CD14-positive monocyte (primary cell): ENCODE data around the gene DMRT1. TPM values are rescaled to one million over a fixed set of nuclear protein-coding genes. Genes with fewer than 3 reads are reported as not detected.
A peak's percentile ranks its signal among the peaks of the same experiment; 100 is the strongest.

ENCODE experiments used
- DNase-seq, 3 donors: peaks; one replicate each; pipeline ENCODE4 v3.0.0-alpha.2; 2011 to 2022
- H2AFZ ChIP-seq: 2 replicates; pipeline ENCODE4 v1.6.0; 2012; ENCODE audit warnings: mild to moderate bottlenecking, low read depth, low read length, inconsistent platforms; ENCODE audit not compliant: insufficient read depth, poor library complexity, severe bottlenecking
- H3K27ac ChIP-seq, 2 donors: 1 replicate in 1 of 2; 2 replicates in 1 of 2; pipeline ENCODE4 v1.5.1; 2012 to 2013; ENCODE audit warnings: low read length in 2 of 2, control low read depth in 1 of 2, inconsistent platforms in 1 of 2, low read depth in 1 of 2, mild to moderate bottlenecking in 1 of 2
- H3K27me3 ChIP-seq, 2 donors: one replicate each; pipeline versions ENCODE4 v1.6.0 to v1.6.1; 2011 to 2013; ENCODE audit warnings: low read length in 2 of 2; ENCODE audit not compliant: control insufficient read depth in 2 of 2, insufficient read depth in 2 of 2
- H3K36me3 ChIP-seq, 2 donors: replicated peaks in 1 of 2; 1 replicate in 1 of 2; 2 replicates in 1 of 2; pipeline versions ENCODE4 v1.5.1 to v1.6.1; 2012 to 2013; ENCODE audit warnings: low read length in 2 of 2, control low read depth in 1 of 2, inconsistent platforms in 1 of 2, mild to moderate bottlenecking in 1 of 2; ENCODE audit not compliant: insufficient read depth in 2 of 2, control insufficient read depth in 1 of 2
- H3K4me1 ChIP-seq, 2 donors: 1 replicate in 1 of 2; 2 replicates in 1 of 2; pipeline versions ENCODE4 v1.5.1 to v1.6.1; 2012 to 2013; ENCODE audit warnings: low read length in 2 of 2, control low read depth in 1 of 2, inconsistent platforms in 1 of 2, mild to moderate bottlenecking in 1 of 2, moderate library complexity in 1 of 2; ENCODE audit not compliant: insufficient read depth in 2 of 2, control insufficient read depth in 1 of 2
- H3K4me2 ChIP-seq: replicated peaks from 2 replicates; pipeline ENCODE3; 2012; ENCODE audit warnings: low read length, moderate library complexity, mild to moderate bottlenecking; ENCODE audit not compliant: poor library complexity, severe bottlenecking; ENCODE audit errors: extremely low read depth
- H3K4me3 ChIP-seq, 3 experiments: fragments of 200-600 bp in 1 of 3; sonication (generic) in 1 of 3; replicated peaks in 1 of 3; 1 replicate in 2 of 3; 2 replicates in 1 of 3; pipeline ENCODE4 v1.5.1; 2011 to 2013; ENCODE audit warnings: low read length in 3 of 3, mild to moderate bottlenecking in 3 of 3, control low read depth in 2 of 3, low read depth in 2 of 3, inconsistent platforms in 1 of 3, moderate library complexity in 1 of 3
- H3K79me2 ChIP-seq: 2 replicates; pipeline ENCODE4 v1.6.0; 2012; ENCODE audit warnings: mild to moderate bottlenecking, control low read depth, inconsistent platforms, low read length, moderate library complexity; ENCODE audit not compliant: insufficient read depth
- H3K9ac ChIP-seq: 2 replicates; pipeline ENCODE4 v1.6.0; 2017; ENCODE audit warnings: low read length, mild to moderate bottlenecking; ENCODE audit not compliant: insufficient read depth, poor library complexity, severe bottlenecking
- H3K9me3 ChIP-seq, 2 donors: replicated peaks in 1 of 2; 1 replicate in 1 of 2; 2 replicates in 1 of 2; pipeline versions ENCODE4 v1.5.1 to v1.6.1; 2012 to 2013; ENCODE audit warnings: low read length in 2 of 2, control low read depth in 1 of 2; ENCODE audit not compliant: control insufficient read depth in 1 of 2, insufficient read depth in 1 of 2
- H4K20me1 ChIP-seq: 2 replicates; pipeline ENCODE4 v1.6.0; 2012; ENCODE audit warnings: mild to moderate bottlenecking, low read length, control low read depth, moderate library complexity; ENCODE audit not compliant: insufficient read depth
- H3K27ac Mint-ChIP-seq, 7 donors: one replicate each; pipeline ENCODE4 v1.8.0; 2020; ENCODE audit warnings: mild to moderate bottlenecking in 7 of 7, mixed read lengths in 7 of 7, moderate library complexity in 6 of 7, inconsistent platforms in 2 of 7
- H3K27me3 Mint-ChIP-seq, 3 donors: one replicate each; pipeline ENCODE4 v1.8.0; 2021 to 2022; ENCODE audit warnings: low read depth in 3 of 3, mild to moderate bottlenecking in 3 of 3, mixed read lengths in 3 of 3, moderate library complexity in 3 of 3, inconsistent platforms in 1 of 3
- H3K36me3 Mint-ChIP-seq, 2 donors: one replicate each; pipeline ENCODE4 v1.8.0; 2020; ENCODE audit warnings: mixed read lengths in 2 of 2, inconsistent platforms in 1 of 2, mild to moderate bottlenecking in 1 of 2
- H3K4me1 Mint-ChIP-seq: one replicate; pipeline ENCODE4 v1.8.0; 2020; ENCODE audit warnings: mild to moderate bottlenecking, mixed read lengths
- H3K4me3 Mint-ChIP-seq, 2 donors: one replicate each; pipeline ENCODE4 v1.8.0; 2020; ENCODE audit warnings: mild to moderate bottlenecking in 2 of 2, mixed read lengths in 2 of 2, moderate library complexity in 1 of 2
- H3K9me3 Mint-ChIP-seq, 7 donors: one replicate each; pipeline ENCODE4 v1.8.0; 2020 to 2022; ENCODE audit warnings: mixed read lengths in 7 of 7, mild to moderate bottlenecking in 6 of 7, moderate library complexity in 6 of 7, inconsistent platforms in 2 of 7
- WGBS: methylation state at CpG from one replicate; pipeline ENCODE4 v1.1.5; 2013; ENCODE audit warnings: missing lambda C conversion rate; ENCODE audit not compliant: insufficient coverage; 5-methylcytosine and 5-hydroxymethylcytosine counted together
- intact Hi-C, 2 donors: fragments of 100-400 bp; cut with micrococcal nuclease; formaldehyde crosslinking; loops; one replicate each; pipeline versions ENCODE4 v1.15.0 to v1.15.1; 2023
- polyA plus RNA-seq, 3 donors: library from polyadenylated mRNA; depleted of rRNA in 1 of 3; unstranded in 2 of 3; stranded (reverse) in 1 of 3; fragments of 300-500 nt in 2 of 3; fragments of >200 nt in 1 of 3; fragmentation: Illumina TruSeq in 2 of 3; gene quantifications; 1 replicate in 2 of 3; 2 replicates in 1 of 3; pipeline ENCODE4 v1.2.3, GENCODE V29; 2012 to 2021
- TF ChIP-seq, protein P1 (sequence below): fragments of 200-600 bp; IDR thresholded peaks from one replicate; pipeline ENCODE4 v1.8.0; 2022; ENCODE audit warnings: antibody characterized with exemption, mild to moderate bottlenecking

DMRT1 gene
- polyA plus RNA-seq, 3 donors: not detected

DNA sequence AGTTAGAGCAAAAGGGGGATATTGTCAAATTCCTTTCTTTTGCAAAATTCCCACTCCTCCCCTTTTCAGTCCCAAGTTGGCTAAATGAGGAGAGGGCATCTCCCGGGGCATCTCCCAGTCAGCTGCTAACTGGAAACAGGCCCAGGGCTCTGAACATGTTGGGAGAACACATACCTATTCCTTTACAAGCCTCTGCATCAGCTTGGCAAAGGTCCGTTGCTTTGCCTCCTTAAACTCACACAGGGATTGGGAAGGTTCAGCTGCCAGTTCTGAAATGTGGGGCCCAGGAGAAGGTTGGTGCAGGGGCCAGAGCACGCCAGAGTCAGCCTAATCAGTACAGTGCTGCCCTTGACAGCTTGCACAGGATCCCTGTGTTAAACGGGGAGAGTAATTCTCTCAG, 124.0 kb downstream of the DMRT1 start:
- Histone ChIP-seq H3K9ac (no peak overlapping the region), H3K4me1 (peaks cover 7 to 8% of the 10 kb centered on the region in 2 donors), H3K79me2 (no peaks in the 10 kb centered on the region), H3K4me2 (no peak overlapping the region), H3K9me3 (peaks cover 11 to 22% of the 10 kb centered on the region in 2 donors), H3K36me3 (no peaks in the 10 kb centered on the region), H3K27me3 (peaks cover 93 to 98% of the 10 kb centered on the region in 2 donors), H3K4me3 (no peak overlapping the region), H4K20me1 (no peaks in the 10 kb centered on the region), H2AFZ (no peak overlapping the region), H3K27ac (no peak overlapping the region)
- intact Hi-C loops: no loop called here
- peaks cover 0 to 13% (median 5%) of the 10 kb centered on the region in 7 donors for H3K9me3 Mint-ChIP-seq
- TF ChIP-seq, protein P1, sequence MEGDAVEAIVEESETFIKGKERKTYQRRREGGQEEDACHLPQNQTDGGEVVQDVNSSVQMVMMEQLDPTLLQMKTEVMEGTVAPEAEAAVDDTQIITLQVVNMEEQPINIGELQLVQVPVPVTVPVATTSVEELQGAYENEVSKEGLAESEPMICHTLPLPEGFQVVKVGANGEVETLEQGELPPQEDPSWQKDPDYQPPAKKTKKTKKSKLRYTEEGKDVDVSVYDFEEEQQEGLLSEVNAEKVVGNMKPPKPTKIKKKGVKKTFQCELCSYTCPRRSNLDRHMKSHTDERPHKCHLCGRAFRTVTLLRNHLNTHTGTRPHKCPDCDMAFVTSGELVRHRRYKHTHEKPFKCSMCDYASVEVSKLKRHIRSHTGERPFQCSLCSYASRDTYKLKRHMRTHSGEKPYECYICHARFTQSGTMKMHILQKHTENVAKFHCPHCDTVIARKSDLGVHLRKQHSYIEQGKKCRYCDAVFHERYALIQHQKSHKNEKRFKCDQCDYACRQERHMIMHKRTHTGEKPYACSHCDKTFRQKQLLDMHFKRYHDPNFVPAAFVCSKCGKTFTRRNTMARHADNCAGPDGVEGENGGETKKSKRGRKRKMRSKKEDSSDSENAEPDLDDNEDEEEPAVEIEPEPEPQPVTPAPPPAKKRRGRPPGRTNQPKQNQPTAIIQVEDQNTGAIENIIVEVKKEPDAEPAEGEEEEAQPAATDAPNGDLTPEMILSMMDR: no peak
- H3K4me3 Mint-ChIP-seq: peak overlapping the region in 1 of 2 donors; percentile 67
- DNase-seq: no peak
- no peak overlapping the region for H3K27ac Mint-ChIP-seq
- WGBS: 29% methylated on average over 2 of the region's 4 CpGs
- peaks cover 3 to 6% of the 10 kb centered on the region in 2 donors for H3K36me3 Mint-ChIP-seq
- peaks cover 24% of the 10 kb centered on the region for H3K4me1 Mint-ChIP-seq
- H3K27me3 Mint-ChIP-seq: peaks cover 89 to 97% (median 92%) of the 10 kb centered on the region in 3 donors

DNA sequence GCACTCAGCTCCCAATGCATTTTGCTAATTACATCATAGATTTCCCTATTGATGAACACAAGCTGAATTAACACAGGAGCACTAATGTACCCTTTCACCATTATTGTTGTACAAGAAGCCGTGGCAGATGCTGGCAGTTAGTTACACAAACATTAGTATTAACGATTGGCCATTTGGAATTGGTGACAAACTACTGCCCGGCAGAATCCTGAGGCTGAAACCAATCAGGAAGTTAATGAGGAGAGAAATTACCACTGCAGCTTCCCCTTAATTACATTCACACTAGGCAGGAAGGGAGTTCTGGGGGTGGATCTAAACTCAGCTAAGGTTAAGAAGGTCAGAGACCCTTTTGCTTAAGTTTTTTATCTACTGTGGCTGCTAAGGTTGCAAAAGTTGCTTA, 125.4 kb downstream of the DMRT1 start:
- H3K36me3 ChIP-seq: no peaks in the 10 kb centered on the region
- Mint-ChIP-seq H3K4me3 (peak overlapping the region in 1 of 2 donors; percentile 71), H3K36me3 (peaks cover 3 to 6% of the 10 kb centered on the region in 2 donors), H3K4me1 (peaks cover 32% of the 10 kb centered on the region), H3K27ac (no peak overlapping the region), H3K27me3 (peaks cover 89 to 98% (median 94%) of the 10 kb centered on the region in 3 donors), H3K9me3 (peaks cover 0 to 21% (median 14%) of the 10 kb centered on the region in 7 donors)
- TF ChIP-seq, protein P1: no peak
- no peaks in the 10 kb centered on the region for H4K20me1 ChIP-seq
- WGBS: no CpG with 5 or more reads among the region's 3 CpGs
- H3K27ac ChIP-seq: no peak overlapping the region
- H3K79me2 ChIP-seq: no peaks in the 10 kb centered on the region
- intact Hi-C loops: no loop called here
- DNase-seq: peak in 2 of 3 donors; percentile 16 to 20
- H3K4me3 ChIP-seq: no peak overlapping the region
- no peak overlapping the region for H2AFZ ChIP-seq
- H3K9me3 ChIP-seq: peaks cover 11 to 29% of the 10 kb centered on the region in 2 donors
- H3K9ac ChIP-seq: no peak overlapping the region
- H3K4me1 ChIP-seq: peaks cover 20 to 21% of the 10 kb centered on the region in 2 donors
- peaks cover 96 to 100% of the 10 kb centered on the region in 2 donors for H3K27me3 ChIP-seq
- H3K4me2 ChIP-seq: no peak overlapping the region
